Astrocyte (in vitro differentiated cells and primary cell): ENCODE data around the gene DLD. TPM values are rescaled to one million over a fixed set of nuclear protein-coding genes. Genes with fewer than 3 reads are reported as not detected.
A peak's percentile ranks its signal among the peaks of the same experiment; 100 is the strongest.

ENCODE experiments used
- DNase-seq: peaks from one replicate; pipeline ENCODE4 v3.0.0-alpha.2; 2010; ENCODE audit warnings: low read depth
- FAIRE-seq: peaks from 2 replicates; lab custom pipeline; 2011; peaks lifted over from hg19 to GRCh38; lab: Jason Lieb, UNC
- H2AFZ ChIP-seq: 2 replicates; pipeline ENCODE4 v1.6.0; 2012; ENCODE audit warnings: low read depth, low read length, inconsistent platforms
- H3K27ac ChIP-seq: 2 replicates; pipeline ENCODE4 v1.5.1; 2011; ENCODE audit warnings: low read depth, low read length, inconsistent platforms
- H3K27me3 ChIP-seq: 2 replicates; pipeline ENCODE4 v1.6.0; 2011; ENCODE audit warnings: low read length, inconsistent platforms; ENCODE audit not compliant: insufficient read depth
- H3K36me3 ChIP-seq: 2 replicates; pipeline ENCODE4 v1.5.1; 2011; ENCODE audit warnings: low read length, inconsistent platforms; ENCODE audit not compliant: insufficient read depth
- H3K4me1 ChIP-seq: 2 replicates; pipeline ENCODE4 v1.5.1; 2011; ENCODE audit warnings: low read length, inconsistent platforms; ENCODE audit not compliant: insufficient read depth
- H3K4me2 ChIP-seq: 2 replicates; pipeline ENCODE4 v1.6.0; 2012; ENCODE audit warnings: low read length, inconsistent platforms
- H3K4me3 ChIP-seq: 2 replicates; pipeline ENCODE4 v1.5.1; 2011; ENCODE audit warnings: low read depth, mild to moderate bottlenecking, low read length, inconsistent platforms; ENCODE audit not compliant: insufficient read depth
- H3K79me2 ChIP-seq: 2 replicates; pipeline ENCODE4 v1.6.0; 2012; ENCODE audit warnings: mild to moderate bottlenecking, low read length, inconsistent platforms; ENCODE audit not compliant: insufficient read depth
- H3K9ac ChIP-seq: 2 replicates; pipeline ENCODE4 v1.6.0; 2012; ENCODE audit warnings: mild to moderate bottlenecking, low read length, inconsistent platforms
- H3K9me3 ChIP-seq: 2 replicates; pipeline ENCODE4 v1.5.1; 2012; ENCODE audit warnings: low read depth, mild to moderate bottlenecking, low read length, inconsistent platforms; ENCODE audit not compliant: insufficient read depth
- H4K20me1 ChIP-seq: 2 replicates; pipeline ENCODE4 v1.6.0; 2012; ENCODE audit warnings: low read length, inconsistent platforms; ENCODE audit not compliant: insufficient read depth
- H3K27ac Mint-ChIP-seq: one replicate; pipeline ENCODE4 v1.8.0; 2021; ENCODE audit warnings: mild to moderate bottlenecking, mixed read lengths; ENCODE audit not compliant: unreplicated experiment
- H3K27me3 Mint-ChIP-seq: one replicate; pipeline ENCODE4 v1.8.0; 2021; ENCODE audit warnings: low read depth, mixed read lengths; ENCODE audit not compliant: unreplicated experiment
- H3K36me3 Mint-ChIP-seq: one replicate; pipeline ENCODE4 v1.8.0; 2021; ENCODE audit warnings: low read depth, mixed read lengths; ENCODE audit not compliant: unreplicated experiment
- H3K4me1 Mint-ChIP-seq: one replicate; pipeline ENCODE4 v1.8.0; 2021; ENCODE audit warnings: low read depth, mixed read lengths; ENCODE audit not compliant: unreplicated experiment
- H3K4me3 Mint-ChIP-seq: one replicate; pipeline ENCODE4 v1.8.0; 2021; ENCODE audit warnings: mild to moderate bottlenecking, moderate library complexity, mixed read lengths; ENCODE audit not compliant: unreplicated experiment
- H3K9me3 Mint-ChIP-seq: one replicate; pipeline ENCODE4 v1.8.0; 2021; ENCODE audit warnings: mild to moderate bottlenecking, mixed read lengths; ENCODE audit not compliant: unreplicated experiment
- EZH2 ChIP-seq: IDR thresholded peaks from 2 replicates; pipeline ENCODE4 v1.6.1; 2012; ENCODE audit warnings: mild to moderate bottlenecking, low read length, inconsistent platforms; ENCODE audit not compliant: insufficient read depth
- total RNA-seq: library from RNA; stranded (reverse); gene quantifications from 2 replicates; pipeline ENCODE4 v1.2.1, GENCODE V29; 2021
- TF ChIP-seq, protein P1 (sequence below): IDR thresholded peaks from 2 replicates; pipeline ENCODE4 v1.5.1; 2011; ENCODE audit warnings: low read depth, mild to moderate bottlenecking, inconsistent platforms, low read length, moderate library complexity; ENCODE audit not compliant: insufficient read depth

The DLD gene
- total RNA-seq, 1 donor from 2014 or later, result 73.1 TPM

DNA sequence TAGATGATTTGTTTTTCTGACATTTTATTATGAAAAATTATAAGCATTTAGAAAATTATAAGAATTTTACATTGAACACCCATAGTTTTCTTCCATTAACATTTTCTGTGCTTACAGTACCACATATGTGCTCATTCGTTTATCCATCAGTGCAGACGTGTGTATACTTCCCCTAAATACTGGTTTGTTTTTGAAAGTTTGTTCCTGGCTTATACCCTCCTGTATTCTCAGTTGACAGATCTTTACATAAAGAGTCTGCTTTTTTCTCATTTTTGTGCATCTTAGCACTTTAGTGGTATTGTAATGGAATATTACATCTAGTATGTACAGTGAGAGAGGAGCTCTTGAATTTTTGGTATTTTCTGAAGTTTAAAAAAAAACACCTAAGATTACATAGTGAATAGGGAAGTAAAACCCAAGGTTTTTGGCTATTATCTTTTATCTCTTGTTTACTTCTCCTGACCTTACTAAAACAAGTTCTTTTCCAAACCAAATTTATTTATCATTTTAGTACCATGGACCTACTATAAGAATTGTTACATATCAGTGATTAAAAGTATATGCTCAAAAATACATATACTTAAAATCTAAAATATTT lies 8.1 kb downstream of the DLD start:
- H3K27ac Mint-ChIP-seq, result no peak overlapping the region
- no peak for DNase-seq
- H3K4me3 Mint-ChIP-seq, result no peak overlapping the region
- Histone ChIP-seq H3K9me3 (no peaks in the 10 kb centered on the region), H4K20me1 (peaks cover 43% of the 10 kb centered on the region), H3K79me2 (peaks cover 69% of the 10 kb centered on the region), H3K4me2 (no peak overlapping the region), H2AFZ (no peak overlapping the region), H3K36me3 (peaks cover 23% of the 10 kb centered on the region), H3K4me3 (no peak overlapping the region), H3K27ac (no peak overlapping the region), H3K9ac (no peak overlapping the region), H3K27me3 (no peaks in the 10 kb centered on the region), H3K4me1 (peaks cover 5% of the 10 kb centered on the region)
- H3K9me3 Mint-ChIP-seq, result peaks cover 2% of the 10 kb centered on the region
- peaks cover 34% of the 10 kb centered on the region for H3K4me1 Mint-ChIP-seq
- FAIRE-seq, result no peak
- H3K27me3 Mint-ChIP-seq, result no peaks in the 10 kb centered on the region
- TF ChIP-seq, protein P1, sequence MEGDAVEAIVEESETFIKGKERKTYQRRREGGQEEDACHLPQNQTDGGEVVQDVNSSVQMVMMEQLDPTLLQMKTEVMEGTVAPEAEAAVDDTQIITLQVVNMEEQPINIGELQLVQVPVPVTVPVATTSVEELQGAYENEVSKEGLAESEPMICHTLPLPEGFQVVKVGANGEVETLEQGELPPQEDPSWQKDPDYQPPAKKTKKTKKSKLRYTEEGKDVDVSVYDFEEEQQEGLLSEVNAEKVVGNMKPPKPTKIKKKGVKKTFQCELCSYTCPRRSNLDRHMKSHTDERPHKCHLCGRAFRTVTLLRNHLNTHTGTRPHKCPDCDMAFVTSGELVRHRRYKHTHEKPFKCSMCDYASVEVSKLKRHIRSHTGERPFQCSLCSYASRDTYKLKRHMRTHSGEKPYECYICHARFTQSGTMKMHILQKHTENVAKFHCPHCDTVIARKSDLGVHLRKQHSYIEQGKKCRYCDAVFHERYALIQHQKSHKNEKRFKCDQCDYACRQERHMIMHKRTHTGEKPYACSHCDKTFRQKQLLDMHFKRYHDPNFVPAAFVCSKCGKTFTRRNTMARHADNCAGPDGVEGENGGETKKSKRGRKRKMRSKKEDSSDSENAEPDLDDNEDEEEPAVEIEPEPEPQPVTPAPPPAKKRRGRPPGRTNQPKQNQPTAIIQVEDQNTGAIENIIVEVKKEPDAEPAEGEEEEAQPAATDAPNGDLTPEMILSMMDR, result no peak
- no peak for TF ChIP-seq EZH2
- peaks cover 12% of the 10 kb centered on the region for H3K36me3 Mint-ChIP-seq

DNA sequence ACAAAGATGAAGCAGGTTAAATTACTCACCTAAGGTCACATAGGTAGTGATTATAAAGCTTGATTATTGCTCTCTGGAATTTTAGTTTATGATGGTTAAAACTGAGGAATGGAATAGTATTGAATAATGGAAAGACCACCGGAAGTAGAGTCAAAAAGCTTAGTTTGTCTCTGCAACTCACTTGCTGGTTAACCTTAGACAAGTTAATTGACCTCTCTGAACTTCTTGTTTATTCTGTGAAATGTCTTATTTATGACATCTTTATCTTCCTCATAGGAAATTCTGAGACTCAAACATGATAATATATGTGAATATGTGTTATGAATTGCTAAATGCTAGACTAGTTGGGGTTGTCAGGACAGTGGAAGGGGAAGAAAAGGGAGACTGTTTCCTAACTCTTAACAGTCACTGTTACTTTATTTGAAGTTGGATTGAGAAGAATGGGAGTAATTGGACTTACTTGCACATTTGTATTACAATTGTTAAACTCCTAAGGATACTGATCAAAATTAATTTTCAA lies 9.6 kb downstream of the DLD start:
- no peak overlapping the region for H2AFZ ChIP-seq
- DNase-seq (no peak), FAIRE-seq (no peak)
- no peak overlapping the region for H3K9ac ChIP-seq
- Mint-ChIP-seq H3K36me3 (peaks cover 7% of the 10 kb centered on the region), H3K4me3 (no peak overlapping the region), H3K4me1 (peaks cover 27% of the 10 kb centered on the region), H3K27ac (no peak overlapping the region), H3K9me3 (peaks cover 2% of the 10 kb centered on the region), H3K27me3 (no peaks in the 10 kb centered on the region)
- H3K27me3 ChIP-seq, result no peaks in the 10 kb centered on the region
- H3K4me3 ChIP-seq, result no peak overlapping the region
- H3K79me2 ChIP-seq, result peaks cover 54% of the 10 kb centered on the region
- no peak for TF ChIP-seq EZH2
- TF ChIP-seq, protein P1, result no peak
- no peaks in the 10 kb centered on the region for H3K9me3 ChIP-seq
- H3K27ac ChIP-seq, result no peak overlapping the region
- H3K36me3 ChIP-seq, result peaks cover 26% of the 10 kb centered on the region
- H3K4me2 ChIP-seq, result no peak overlapping the region
- peaks cover 28% of the 10 kb centered on the region for H4K20me1 ChIP-seq
- peaks cover 5% of the 10 kb centered on the region for H3K4me1 ChIP-seq

DNA sequence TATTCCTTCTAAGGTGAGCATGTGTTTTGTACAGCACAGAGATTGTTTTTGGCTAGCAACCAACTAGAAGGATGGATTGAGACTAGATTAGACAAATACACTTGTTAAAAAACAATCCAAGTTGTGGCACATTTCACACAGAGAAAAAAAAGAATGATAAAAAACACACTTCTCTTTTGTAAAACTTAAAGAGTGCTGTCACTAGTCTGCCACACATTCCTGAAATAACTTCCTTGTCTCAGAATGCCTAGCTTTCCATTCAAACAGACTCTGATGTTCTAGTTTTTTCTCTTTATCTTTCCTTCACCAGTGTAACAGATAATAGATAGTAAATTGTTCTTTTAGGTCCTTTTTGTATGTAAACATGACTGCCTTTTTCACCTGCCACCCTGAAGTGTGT lies 11.4 kb downstream of the DLD start:
- DNase-seq (peak; percentile 31), FAIRE-seq (no peak)
- Histone ChIP-seq H3K9ac (no peak overlapping the region), H3K9me3 (no peaks in the 10 kb centered on the region), H3K27ac (no peak overlapping the region), H3K36me3 (peaks cover 39% of the 10 kb centered on the region), H3K79me2 (peaks cover 39% of the 10 kb centered on the region), H4K20me1 (peaks cover 14% of the 10 kb centered on the region), H3K4me2 (peak overlapping the region; percentile 10), H3K4me1 (peaks cover 5% of the 10 kb centered on the region), H3K4me3 (no peak overlapping the region), H3K27me3 (no peaks in the 10 kb centered on the region), H2AFZ (no peak overlapping the region)
- Mint-ChIP-seq H3K36me3 (peaks cover 5% of the 10 kb centered on the region), H3K9me3 (no peaks in the 10 kb centered on the region), H3K27ac (peak overlapping the region; percentile 73), H3K27me3 (no peaks in the 10 kb centered on the region), H3K4me1 (peaks cover 27% of the 10 kb centered on the region), H3K4me3 (peak overlapping the region; percentile 29)
- no peak for TF ChIP-seq EZH2
